ENCODE data around the gene APOC3.

DNA sequence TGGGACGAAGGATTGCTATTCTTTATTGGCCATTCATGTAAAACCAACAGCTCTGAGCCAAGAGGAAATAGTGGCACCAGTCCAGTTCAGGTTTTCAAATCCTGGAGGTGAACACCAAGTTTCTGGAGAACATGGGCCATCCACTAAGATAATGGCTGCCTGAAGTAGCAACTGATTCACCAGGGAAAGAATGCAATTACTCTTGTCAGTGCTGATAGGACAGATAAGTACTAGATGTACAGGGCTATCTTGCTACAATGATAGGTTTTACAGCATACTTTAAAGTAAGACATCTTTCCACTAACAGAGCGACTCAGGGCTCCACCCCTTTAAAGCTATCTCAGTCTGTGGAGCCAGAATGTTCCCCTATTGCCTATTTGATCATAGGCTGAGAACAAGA, 44.5 kb downstream of the APOC3 start:
- no peak for TF ChIP-seq CTCF (conservative IDR thresholded peaks at IDR 0.05; ENCODE audit: low read depth in 2 of 2)
- no peak for TF ChIP-seq EZH2 (IDR thresholded peaks at IDR 0.05; ENCODE audit: low read depth, unreplicated experiment)
- no peak for TF ChIP-seq ZNF331 (CRISPR knock-in tag; IDR thresholded peaks at IDR 0.05; ENCODE audit: low read depth)
- no peak for TF ChIP-seq EZH2phosphoT487 (IDR thresholded peaks at IDR 0.05; ENCODE audit: unreplicated experiment)
- TF ChIP-seq POLR2AphosphoS5 (IDR thresholded peaks at IDR 0.05; ENCODE audit: low read depth), result no peak
- TF ChIP-seq CREB1 (CRISPR knock-in tag; IDR thresholded peaks at IDR 0.05; ENCODE audit: low read depth), result no peak
- TF ChIP-seq, protein P1, sequence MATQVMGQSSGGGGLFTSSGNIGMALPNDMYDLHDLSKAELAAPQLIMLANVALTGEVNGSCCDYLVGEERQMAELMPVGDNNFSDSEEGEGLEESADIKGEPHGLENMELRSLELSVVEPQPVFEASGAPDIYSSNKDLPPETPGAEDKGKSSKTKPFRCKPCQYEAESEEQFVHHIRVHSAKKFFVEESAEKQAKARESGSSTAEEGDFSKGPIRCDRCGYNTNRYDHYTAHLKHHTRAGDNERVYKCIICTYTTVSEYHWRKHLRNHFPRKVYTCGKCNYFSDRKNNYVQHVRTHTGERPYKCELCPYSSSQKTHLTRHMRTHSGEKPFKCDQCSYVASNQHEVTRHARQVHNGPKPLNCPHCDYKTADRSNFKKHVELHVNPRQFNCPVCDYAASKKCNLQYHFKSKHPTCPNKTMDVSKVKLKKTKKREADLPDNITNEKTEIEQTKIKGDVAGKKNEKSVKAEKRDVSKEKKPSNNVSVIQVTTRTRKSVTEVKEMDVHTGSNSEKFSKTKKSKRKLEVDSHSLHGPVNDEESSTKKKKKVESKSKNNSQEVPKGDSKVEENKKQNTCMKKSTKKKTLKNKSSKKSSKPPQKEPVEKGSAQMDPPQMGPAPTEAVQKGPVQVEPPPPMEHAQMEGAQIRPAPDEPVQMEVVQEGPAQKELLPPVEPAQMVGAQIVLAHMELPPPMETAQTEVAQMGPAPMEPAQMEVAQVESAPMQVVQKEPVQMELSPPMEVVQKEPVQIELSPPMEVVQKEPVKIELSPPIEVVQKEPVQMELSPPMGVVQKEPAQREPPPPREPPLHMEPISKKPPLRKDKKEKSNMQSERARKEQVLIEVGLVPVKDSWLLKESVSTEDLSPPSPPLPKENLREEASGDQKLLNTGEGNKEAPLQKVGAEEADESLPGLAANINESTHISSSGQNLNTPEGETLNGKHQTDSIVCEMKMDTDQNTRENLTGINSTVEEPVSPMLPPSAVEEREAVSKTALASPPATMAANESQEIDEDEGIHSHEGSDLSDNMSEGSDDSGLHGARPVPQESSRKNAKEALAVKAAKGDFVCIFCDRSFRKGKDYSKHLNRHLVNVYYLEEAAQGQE (IDR thresholded peaks at IDR 0.05; ENCODE audit: unreplicated experiment), result no peak
- no peak for TF ChIP-seq ETS1 (IDR thresholded peaks at IDR 0.05)
- no peak for TF ChIP-seq ZNF462 (CRISPR knock-in tag; IDR thresholded peaks at IDR 0.05)
- TF ChIP-seq STAT1 (IDR thresholded peaks at IDR 0.05; ENCODE audit: unreplicated experiment), result no peak

Data from GM23338 (cell line).